Measurements from ENCODE around the gene CD36.

GRCh38 chr7:80699721-80700256, 61.3 kb downstream of the CD36 start:
- TF ChIP-seq POLR2AphosphoS5 (IDR thresholded peaks at IDR 0.05; ENCODE audit: low read depth, low read length) (no peak), CTCF (IDR thresholded peaks at IDR 0.05) (no peak), SIN3A (IDR thresholded peaks at IDR 0.05; ENCODE audit: borderline replicate concordance, insufficient read depth, low read depth, low read length) (no peak), REST (IDR thresholded peaks at IDR 0.05; ENCODE audit: insufficient read depth in 1 of 2, low read depth in 2 of 2, low read length in 1 of 2) (no peak)

Measured in Panc1 (cell line).